HL-60/S4 treated with phorbol 12-myristate 13-acetate at 8.2 ng/mL for 4 days and 3 days (cell line): Measurements from ENCODE around the gene CFAP92.

Source experiments
- in situ Hi-C: fragments of 300-500 bp; cut with MboI; formaldehyde crosslinking; loops from 2 replicates; pipeline ENCODE4 v1.15.0; 2022; ENCODE audit warnings: low sequenced_read_pairs

CFAP92 gene

DNA sequence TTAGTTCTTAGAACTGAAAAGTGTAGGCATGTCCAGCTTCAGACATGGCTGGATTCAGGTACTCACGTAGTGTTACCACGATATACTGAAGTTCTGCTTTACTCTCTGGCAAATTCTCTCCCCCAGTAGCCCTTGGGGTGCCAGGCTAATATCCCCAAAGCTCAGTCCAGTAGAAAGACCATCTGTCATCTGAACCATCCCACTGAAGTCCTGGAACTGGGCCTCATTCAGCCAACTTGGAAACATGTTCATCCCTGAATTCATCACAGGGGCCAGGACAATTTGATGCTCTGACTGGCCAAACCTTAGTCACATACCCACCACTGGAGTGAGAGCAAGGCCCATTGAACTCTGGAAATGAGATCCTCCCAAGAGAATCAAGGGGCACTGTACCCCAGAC, 15.4 kb upstream of the CFAP92 start:
- in situ Hi-C loops, result no loop called here

GRCh38 chr3:129007792-129008191, 13.9 kb upstream of the CFAP92 start:
- in situ Hi-C loops, result no loop called here

- in situ Hi-C loops, result no loop called here
These were observed 13.0 kb upstream of the CFAP92 start for GRCh38 chr3:129006864-129007263.

- in situ Hi-C loops, result no loop called here
These were observed 11.8 kb upstream of the CFAP92 start for GRCh38 chr3:129005526-129006303.

DNA sequence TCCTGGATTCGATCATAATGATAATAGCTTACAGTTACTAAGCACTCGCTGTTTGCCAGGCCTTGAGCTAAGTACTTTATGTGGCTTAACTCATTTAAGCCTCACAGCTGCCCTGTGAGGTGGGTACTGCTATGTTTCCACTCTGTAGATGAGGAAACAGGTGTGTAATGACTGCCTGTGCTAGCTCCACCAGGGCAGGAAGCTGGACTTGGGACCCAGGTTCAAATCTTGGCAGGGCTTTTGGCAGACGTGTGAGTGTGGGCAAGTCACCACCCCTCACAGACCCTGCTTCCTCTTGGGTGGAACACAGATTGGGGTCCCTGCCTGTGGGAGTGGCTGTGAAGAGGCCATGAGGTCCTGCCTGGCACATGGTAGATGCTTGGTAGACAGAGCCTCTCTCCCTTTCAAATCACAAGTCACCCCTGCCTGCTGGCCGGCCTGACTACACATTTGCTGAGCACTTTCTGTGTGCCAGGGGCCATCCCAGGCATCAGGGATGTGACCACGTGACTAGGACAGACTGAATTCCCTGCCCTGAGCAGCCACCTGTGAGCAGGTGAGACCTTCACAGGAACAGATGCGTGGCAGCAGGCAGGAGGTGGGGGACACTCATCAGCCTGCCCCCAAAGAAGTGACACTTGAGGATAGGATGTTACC, 10.9 kb upstream of the CFAP92 start:
- in situ Hi-C loops, result no loop called here

DNA sequence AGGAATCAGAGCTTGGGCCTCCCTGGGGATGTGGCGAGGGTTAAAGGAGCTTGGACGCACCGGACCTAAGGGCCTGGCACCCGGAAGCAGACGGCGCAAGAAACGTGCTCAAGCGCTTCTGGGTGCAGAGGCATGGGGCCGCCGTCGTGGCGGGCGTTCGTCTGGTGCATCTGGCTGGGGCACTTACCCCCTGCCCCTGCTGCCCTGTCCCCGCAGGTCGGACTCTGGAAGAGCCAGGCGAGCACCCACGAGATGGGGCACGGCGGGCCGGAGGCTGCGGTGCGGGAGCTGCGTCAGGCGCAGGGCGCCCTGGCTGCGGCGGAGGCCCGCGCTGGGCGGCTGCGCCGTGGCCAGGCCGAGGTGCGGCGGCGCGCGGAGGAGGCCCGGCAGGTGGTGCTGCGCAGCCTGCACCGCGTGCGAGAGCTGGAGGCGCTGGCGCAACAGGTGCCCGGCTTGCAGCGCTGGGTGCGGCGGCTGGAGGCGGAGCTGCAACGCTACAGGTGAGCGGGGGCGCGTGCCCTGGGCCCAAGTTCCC, 9.8 kb upstream of the CFAP92 start:
- in situ Hi-C loops, result no loop called here

DNA sequence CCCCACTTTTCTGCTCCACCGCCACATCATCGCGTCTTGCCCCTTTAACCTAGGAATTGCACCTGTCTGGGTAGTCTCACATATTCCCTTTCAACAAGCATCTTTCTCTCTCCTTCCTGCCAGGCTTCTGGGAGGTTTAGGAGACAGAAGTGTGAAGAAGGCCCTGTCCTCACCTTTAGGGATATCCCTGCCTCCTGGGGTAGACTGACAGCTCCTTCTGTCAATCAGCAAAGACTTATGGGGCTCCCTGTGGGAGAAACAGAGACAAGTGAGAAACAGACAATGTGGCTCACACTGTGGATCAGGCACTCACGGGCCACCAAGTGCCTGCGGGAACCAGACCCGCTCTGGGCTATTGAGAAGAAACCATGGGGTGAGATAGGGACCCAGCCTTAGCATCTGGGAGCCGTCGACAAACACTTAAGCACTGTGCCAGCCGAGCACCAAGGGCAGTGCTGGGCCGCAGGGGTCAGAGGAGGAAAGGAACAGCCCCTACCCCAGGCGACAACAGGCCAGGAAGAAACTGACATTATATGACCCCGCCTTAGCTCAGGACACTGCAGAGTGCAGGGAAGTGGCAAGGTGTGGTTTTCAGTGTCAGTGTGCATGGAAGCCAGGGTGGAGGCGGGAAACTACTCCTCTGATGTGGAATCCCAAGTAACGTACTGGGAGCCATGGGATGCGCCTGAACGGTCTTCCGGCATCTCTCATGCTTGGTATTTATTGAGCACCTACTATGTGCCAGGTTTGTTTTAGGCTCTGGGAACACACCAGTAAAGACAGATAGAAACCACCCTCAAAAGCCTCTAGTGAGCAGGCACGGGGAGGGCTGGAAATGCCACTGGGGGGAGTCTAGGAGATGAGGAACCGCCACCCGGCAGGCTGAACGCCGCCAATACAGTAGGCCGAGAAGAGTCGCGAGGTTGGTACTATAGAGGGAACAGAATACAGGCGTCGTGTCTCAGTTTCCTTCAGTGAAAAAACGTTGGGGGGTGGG, 9.0 kb upstream of the CFAP92 start:
- in situ Hi-C loops, result no loop called here

DNA sequence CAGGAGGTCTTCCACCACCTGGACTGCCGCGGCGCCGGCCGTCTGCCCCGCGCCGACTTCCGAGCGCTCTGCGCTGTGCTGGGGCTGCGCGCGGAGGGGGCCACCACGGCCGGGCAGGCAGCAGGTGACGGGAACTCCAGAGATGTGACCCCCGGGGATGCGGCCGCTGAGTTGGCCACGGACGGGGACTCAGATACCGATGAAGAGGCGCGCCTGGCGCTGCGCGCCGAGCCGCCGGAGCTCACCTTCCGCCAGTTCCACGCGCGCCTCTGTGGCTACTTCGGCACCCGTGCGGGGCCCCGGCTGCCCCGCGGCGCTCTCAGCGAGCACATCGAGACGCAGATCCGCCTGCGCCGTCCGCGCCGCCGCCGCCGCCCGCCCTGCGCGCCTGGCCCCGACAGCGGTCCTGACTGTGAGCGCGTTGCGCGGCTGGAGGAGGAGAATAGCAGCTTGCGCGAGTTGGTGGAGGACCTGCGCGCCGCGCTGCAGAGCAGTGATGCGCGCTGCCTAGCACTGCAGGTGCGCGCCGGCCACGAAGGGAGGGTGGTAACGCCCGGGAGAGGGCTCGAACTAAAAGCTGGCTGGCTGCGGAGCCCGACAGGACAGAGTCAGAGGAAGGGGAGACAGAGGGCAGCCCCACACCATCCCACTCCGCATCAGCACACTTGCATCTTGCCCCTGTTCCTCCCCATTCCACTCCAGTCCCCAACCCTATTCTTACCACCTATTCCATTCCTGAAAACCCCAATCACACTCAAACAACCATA, 8.1 kb upstream of the CFAP92 start:
- in situ Hi-C loops, result no loop called here

DNA sequence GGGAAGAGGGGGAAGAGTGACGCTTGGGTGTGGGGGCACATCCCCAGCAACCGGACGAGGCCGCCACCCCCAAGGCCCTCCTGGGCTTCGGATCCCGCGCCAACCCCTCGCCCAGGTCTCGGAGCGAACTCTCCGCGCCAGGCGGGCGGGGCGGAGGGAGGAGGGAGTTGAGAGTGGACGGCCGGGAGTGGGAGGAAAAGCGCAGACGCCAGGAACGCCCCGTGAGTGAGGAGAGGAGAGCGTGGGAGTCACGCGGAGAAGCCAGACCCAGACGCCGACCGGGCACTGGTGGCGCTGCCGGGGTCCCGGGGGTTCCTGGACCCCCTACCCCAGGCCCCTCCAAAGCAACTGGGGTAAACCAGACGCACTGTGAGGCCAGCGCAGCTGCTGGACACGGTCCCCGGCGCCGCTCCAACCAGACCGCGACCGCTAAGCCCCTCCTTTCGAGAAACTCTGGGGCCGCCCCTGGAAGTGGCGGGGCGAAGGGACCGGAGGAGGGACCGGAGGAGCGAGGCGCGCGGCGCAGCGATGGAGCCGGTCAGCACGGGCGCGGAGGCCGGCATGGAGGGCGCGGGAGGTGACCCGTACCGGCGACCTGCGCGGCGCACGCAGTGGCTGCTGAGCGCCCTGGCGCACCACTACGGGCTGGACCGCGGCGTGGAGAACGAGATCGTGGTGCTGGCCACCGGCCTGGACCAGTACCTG, 7.4 kb upstream of the CFAP92 start, which contains the start of gene EFCC1:
Gene EFCC1 (plus strand): TSS at position 204 of the 705 bp plus-strand sequence. CDS start 325 bp downstream, at position 529.
- in situ Hi-C loops, result no loop called here

DNA sequence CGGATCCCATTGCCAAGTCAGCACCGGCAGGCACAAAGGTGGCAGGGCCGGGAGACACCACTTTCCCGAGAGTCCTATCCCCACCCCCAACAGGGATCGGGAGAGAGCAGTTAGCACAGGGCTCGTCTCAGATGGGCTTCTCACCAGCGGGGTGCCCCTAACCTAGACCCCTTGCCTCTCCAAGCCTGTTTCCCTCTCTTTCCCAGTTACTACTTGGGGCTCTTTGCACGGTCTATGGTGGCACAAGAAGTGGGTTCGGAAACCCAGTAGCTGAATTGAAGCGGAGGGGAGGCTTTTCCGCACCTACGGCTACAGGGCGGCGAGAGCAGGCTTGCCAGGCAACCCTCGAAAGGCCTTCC, 6.8 kb upstream of the CFAP92 start:
- in situ Hi-C loops, result no loop called here

GRCh38 chr3:128999102-128999501, 5.2 kb upstream of the CFAP92 start:
- in situ Hi-C loops, result no loop called here

- in situ Hi-C loops, result no loop called here
These were observed 4.7 kb upstream of the CFAP92 start for GRCh38 chr3:128998561-128998960.

DNA sequence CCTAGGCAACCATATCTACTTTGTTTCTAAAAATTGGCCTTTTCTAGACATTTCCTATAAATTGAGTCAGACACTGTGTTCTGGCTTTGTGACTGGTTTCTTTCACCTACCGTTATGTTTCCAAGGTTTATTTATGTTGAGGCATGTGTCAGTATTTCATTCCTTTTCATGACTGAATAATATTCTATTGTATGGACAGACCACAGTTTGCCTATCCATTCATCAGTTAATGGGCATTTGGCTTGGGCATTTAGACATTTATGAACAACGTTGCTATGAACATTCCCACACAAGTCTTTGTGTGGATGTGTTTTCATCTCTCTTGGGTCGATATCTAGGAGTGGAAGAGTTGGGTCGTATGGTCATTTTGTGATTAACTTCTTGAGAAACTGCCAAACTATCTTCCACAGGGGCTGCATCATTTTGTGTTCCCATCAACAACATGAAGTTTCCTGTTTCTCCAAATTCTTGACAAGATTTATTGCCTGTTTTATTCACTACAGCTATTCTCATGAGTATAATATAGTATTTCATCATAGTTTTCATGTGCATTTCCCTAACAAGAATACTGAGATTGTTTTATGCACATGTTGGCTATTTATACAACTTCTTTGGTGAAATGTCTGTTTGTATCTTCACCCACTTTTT, 3.7 kb upstream of the CFAP92 start:
- in situ Hi-C loops, result no loop called here

DNA sequence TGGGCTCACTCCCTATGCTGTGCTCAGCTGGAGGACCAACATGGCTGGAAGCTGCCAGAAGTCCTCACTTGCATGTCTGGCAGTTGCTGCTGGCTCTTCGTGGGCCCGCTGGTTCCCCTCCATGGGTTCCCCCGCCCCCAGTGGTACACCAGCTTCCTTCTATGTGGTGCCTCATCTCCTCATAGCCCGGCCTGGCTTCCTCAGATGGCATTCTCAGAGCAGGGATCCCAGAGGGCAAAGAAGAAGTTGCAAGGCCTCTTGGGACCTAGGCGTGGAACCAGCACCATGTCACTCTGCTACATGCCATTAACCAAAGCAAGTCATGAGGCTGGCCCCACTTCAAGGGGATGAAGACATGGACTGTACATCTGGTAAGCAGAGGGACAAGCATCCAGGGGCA, 2.9 kb upstream of the CFAP92 start:
- in situ Hi-C loops, result no loop called here

- in situ Hi-C loops, result no loop called here
These were observed 2.3 kb upstream of the CFAP92 start for GRCh38 chr3:128996200-128996599.

- in situ Hi-C loops, result no loop called here
These were observed 1.9 kb upstream of the CFAP92 start for GRCh38 chr3:128995737-128996136.

DNA sequence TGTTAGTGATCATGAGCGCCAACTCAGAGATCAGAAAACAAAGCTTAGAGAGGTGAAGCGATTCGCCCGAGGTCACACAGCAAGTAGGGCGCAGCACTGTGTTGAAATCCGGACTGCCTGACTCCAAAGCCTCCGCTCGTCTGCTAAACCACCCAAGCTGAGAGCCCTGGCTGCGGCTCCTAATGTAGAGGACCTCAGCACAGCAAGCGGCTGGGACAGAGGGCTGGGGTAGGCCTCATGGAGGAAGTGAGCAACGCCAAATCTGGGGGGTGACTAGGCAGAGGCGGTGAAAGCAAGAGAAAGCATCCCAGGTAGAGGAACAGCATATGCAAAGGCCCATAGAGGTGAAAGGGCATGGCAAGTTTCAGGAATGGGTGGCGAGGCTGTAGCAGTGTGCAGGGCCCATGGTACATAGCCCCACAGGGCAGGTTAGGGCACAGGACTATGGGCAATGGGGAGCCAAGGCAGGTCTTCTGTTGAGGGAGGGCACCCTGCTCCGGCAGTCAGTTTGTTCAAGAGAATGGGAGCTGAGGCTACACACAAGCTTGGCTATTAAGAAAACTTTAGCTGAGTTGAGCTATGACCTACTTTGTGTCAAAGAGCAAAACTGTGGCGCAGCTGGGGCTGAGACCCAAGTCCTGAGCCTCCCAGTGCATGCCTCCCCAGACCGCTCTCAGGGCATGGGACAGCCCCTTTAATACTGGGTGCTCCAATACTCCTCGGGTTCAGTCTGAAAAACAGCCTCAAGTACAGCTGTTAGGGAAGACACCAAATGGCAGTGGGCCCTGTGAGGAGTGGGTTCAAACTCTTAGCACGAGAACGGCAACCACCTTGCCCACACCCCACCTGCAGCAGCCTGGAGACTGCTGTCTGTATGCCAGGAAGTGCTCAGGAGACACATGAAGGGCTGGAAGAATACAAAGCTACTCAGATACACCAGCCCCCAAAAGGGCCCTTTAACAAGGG, 988 bp upstream of the CFAP92 start:
- in situ Hi-C loops, result no loop called here

- in situ Hi-C loops, result no loop called here
These were observed 267 bp upstream of the CFAP92 start for GRCh38 chr3:128994173-128994512.
